Stimulated activated CD4-positive, alpha-beta T cell treated with anti-CD3 and anti-CD28 coated beads, Interleukin-15, amount 100 ng/mL, for 48 hours (primary cell): Measurements from ENCODE around the gene SIL1.
"Not testable (repeated sequence)": the region's sequence is repeated elsewhere in the genome, so short reads cannot be mapped to it uniquely, and the experiment has no call there.

Source experiments
- DNase-seq, 2 donors: peaks; one replicate each; pipeline ENCODE4 v3.0.0-alpha.2; 2020; ENCODE audit warnings: low read depth in 2 of 2

The SIL1 gene

GRCh38 chr5:139141446-139142204 is 56.5 kb downstream of the SIL1 start:
- DNase-seq, result no peak

GRCh38 chr5:139140591-139141071 is 57.5 kb downstream of the SIL1 start:
- DNase-seq, result no peak

- no peak for DNase-seq
These were observed 59.4 kb downstream of the SIL1 start for GRCh38 chr5:139138809-139139208.

GRCh38 chr5:139138109-139138508 is 60.1 kb downstream of the SIL1 start:
- DNase-seq, result no peak

GRCh38 chr5:139137697-139138096 is 60.5 kb downstream of the SIL1 start:
- no peak for DNase-seq

GRCh38 chr5:139134906-139135305 is 63.3 kb downstream of the SIL1 start:
- no peak for DNase-seq

GRCh38 chr5:139133282-139133681 is 64.9 kb downstream of the SIL1 start:
- no peak for DNase-seq

- DNase-seq, result no peak
These were observed 65.7 kb downstream of the SIL1 start for GRCh38 chr5:139132515-139132914.

GRCh38 chr5:139131921-139132432 is 66.2 kb downstream of the SIL1 start:
- no peak for DNase-seq

GRCh38 chr5:139131465-139131864 is 66.7 kb downstream of the SIL1 start:
- DNase-seq, result no peak

GRCh38 chr5:139131062-139131461 is 67.1 kb downstream of the SIL1 start:
- DNase-seq, result no peak

- DNase-seq, result no peak
These were observed 68.0 kb downstream of the SIL1 start for GRCh38 chr5:139130214-139130613.

- no peak for DNase-seq
These were observed 71.5 kb downstream of the SIL1 start for GRCh38 chr5:139126711-139127111.

- DNase-seq, result no peak
These were observed 72.2 kb downstream of the SIL1 start for GRCh38 chr5:139125991-139126390.

GRCh38 chr5:139124774-139125520 is 73.2 kb downstream of the SIL1 start:
- DNase-seq, result no peak

- no peak for DNase-seq
These were observed 77.0 kb downstream of the SIL1 start for GRCh38 chr5:139121120-139121519.

- DNase-seq, result no peak
These were observed 77.6 kb downstream of the SIL1 start for GRCh38 chr5:139120521-139120920.

- no peak for DNase-seq
These were observed 79.4 kb downstream of the SIL1 start for GRCh38 chr5:139118804-139119203.

- DNase-seq, result no peak
These were observed 80.8 kb downstream of the SIL1 start for GRCh38 chr5:139117342-139117884.

- DNase-seq, result no peak
These were observed 82.0 kb downstream of the SIL1 start for GRCh38 chr5:139116100-139116655.

- no peak for DNase-seq
These were observed 84.3 kb downstream of the SIL1 start for GRCh38 chr5:139113892-139114291.

GRCh38 chr5:139112362-139112761 is 85.8 kb downstream of the SIL1 start:
- not testable (repeated sequence) for DNase-seq
